HL-60 (cell line): Measurements from ENCODE around the gene PAPOLB.
A peak's percentile ranks its signal among the peaks of the same experiment; 100 is the strongest.

Experiments
- DNase-seq, 2 experiments: peaks; one replicate each; pipeline ENCODE4 v3.0.0-alpha.2; 2010 to 2020; ENCODE audit warnings: low read depth in 1 of 2, low spot score in 1 of 2
- H3K27ac ChIP-seq: fragments of 250-450 bp; sonication (Bioruptor Pico); replicated peaks from 2 replicates; pipeline ENCODE4 v1.5.1; 2020; ENCODE audit warnings: mild to moderate bottlenecking, moderate library complexity
- H3K27me3 ChIP-seq: fragments of 250-450 bp; sonication (Bioruptor Pico); 2 replicates; pipeline ENCODE4 v1.5.1; 2021; ENCODE audit warnings: mild to moderate bottlenecking, moderate library complexity; ENCODE audit not compliant: insufficient read depth, poor library complexity, severe bottlenecking
- H3K4me3 ChIP-seq: replicated peaks from 2 replicates; pipeline ENCODE4 v1.5.1; 2011; ENCODE audit warnings: mild to moderate bottlenecking, control low read depth, low read length; ENCODE audit not compliant: insufficient read depth
- GABPA ChIP-seq: IDR thresholded peaks from 2 replicates; pipeline ENCODE4 v1.6.1; 2012; ENCODE audit warnings: low read depth
- POLR2AphosphoS5 ChIP-seq: IDR thresholded peaks from 2 replicates; pipeline ENCODE4 v1.6.1; 2012; ENCODE audit warnings: low read depth
- SPI1 ChIP-seq: IDR thresholded peaks from 2 replicates; pipeline ENCODE4 v1.6.1; 2012; ENCODE audit warnings: low read depth, mild to moderate bottlenecking, borderline replicate concordance
- TF ChIP-seq, protein P1 (sequence below): IDR thresholded peaks from one replicate; pipeline ENCODE4 v1.5.1; 2011; ENCODE audit warnings: low read length, control low read depth, inconsistent platforms; ENCODE audit not compliant: insufficient read depth
- TF ChIP-seq, protein P2 (sequence below): IDR thresholded peaks from 2 replicates; pipeline ENCODE4 v1.6.1; 2012; ENCODE audit warnings: low read depth; ENCODE audit not compliant: insufficient replicate concordance

PAPOLB gene

DNA sequence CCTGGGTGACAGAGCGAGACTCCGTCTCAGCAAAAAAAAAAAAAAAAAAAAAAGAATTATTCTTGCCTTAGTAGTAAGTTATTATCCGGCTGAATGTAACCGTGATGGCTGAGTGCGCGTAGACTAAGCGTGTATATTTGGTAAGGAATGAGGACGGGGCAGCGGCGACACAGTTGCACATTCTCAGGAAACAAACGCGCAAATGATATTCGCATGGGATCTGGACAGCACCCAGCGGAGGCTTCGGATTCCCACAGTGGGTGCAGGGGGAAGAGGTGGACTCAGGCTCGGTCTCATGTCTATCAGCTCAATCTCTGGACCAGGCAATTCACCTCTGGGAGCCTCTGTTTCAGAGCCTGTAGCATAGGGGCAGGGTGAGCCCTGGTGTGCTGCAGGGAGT is 29.1 kb downstream of the PAPOLB start:
- TF ChIP-seq POLR2AphosphoS5 = no peak
- no peak for TF ChIP-seq SPI1
- TF ChIP-seq GABPA = no peak
- TF ChIP-seq, protein P1, sequence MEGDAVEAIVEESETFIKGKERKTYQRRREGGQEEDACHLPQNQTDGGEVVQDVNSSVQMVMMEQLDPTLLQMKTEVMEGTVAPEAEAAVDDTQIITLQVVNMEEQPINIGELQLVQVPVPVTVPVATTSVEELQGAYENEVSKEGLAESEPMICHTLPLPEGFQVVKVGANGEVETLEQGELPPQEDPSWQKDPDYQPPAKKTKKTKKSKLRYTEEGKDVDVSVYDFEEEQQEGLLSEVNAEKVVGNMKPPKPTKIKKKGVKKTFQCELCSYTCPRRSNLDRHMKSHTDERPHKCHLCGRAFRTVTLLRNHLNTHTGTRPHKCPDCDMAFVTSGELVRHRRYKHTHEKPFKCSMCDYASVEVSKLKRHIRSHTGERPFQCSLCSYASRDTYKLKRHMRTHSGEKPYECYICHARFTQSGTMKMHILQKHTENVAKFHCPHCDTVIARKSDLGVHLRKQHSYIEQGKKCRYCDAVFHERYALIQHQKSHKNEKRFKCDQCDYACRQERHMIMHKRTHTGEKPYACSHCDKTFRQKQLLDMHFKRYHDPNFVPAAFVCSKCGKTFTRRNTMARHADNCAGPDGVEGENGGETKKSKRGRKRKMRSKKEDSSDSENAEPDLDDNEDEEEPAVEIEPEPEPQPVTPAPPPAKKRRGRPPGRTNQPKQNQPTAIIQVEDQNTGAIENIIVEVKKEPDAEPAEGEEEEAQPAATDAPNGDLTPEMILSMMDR = no peak
- TF ChIP-seq, protein P2, sequence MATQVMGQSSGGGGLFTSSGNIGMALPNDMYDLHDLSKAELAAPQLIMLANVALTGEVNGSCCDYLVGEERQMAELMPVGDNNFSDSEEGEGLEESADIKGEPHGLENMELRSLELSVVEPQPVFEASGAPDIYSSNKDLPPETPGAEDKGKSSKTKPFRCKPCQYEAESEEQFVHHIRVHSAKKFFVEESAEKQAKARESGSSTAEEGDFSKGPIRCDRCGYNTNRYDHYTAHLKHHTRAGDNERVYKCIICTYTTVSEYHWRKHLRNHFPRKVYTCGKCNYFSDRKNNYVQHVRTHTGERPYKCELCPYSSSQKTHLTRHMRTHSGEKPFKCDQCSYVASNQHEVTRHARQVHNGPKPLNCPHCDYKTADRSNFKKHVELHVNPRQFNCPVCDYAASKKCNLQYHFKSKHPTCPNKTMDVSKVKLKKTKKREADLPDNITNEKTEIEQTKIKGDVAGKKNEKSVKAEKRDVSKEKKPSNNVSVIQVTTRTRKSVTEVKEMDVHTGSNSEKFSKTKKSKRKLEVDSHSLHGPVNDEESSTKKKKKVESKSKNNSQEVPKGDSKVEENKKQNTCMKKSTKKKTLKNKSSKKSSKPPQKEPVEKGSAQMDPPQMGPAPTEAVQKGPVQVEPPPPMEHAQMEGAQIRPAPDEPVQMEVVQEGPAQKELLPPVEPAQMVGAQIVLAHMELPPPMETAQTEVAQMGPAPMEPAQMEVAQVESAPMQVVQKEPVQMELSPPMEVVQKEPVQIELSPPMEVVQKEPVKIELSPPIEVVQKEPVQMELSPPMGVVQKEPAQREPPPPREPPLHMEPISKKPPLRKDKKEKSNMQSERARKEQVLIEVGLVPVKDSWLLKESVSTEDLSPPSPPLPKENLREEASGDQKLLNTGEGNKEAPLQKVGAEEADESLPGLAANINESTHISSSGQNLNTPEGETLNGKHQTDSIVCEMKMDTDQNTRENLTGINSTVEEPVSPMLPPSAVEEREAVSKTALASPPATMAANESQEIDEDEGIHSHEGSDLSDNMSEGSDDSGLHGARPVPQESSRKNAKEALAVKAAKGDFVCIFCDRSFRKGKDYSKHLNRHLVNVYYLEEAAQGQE = no peak
- H3K4me3 ChIP-seq = no peak overlapping the region
- H3K27me3 ChIP-seq = no peaks in the 10 kb centered on the region
- no peak for DNase-seq
- H3K27ac ChIP-seq = no peak overlapping the region

DNA sequence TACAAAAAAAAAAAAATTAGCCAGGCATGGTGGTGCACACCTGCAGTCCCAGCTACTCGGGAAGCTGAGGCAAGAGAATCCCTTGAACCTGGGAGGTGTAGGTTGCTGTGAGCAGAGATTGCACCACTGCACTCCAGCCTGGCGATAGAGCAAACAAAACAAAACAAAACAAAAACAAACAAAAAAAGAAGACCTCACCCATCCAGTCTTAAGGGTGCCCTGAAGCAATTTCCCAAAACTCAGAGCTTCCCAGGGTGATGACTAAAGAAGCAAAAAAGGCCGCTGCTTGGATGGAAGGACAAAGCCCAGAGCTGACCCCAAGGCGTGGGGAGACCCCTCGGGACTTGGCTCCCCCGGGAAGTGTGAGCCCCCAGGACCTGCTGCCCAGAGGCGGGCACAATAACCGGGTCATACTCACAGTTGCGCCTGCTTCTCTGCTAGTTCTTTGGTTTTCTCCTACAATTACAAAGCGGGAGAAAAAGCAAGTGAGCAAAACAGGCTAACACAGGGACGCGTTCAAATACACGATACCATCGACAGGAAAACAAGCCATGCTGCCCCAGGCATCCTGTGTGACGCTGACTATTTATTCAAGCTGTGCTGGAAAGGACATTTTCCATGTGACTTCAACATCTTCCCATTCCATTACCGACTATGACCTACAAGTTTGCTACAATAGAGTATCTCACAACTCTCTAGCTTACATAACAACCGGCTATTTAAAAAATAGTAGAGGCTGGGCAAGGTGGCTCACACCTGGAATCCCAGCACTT is 29.9 kb downstream of the PAPOLB start:
- TF ChIP-seq, protein P2 = no peak
- TF ChIP-seq, protein P1 = no peak
- TF ChIP-seq SPI1 = no peak
- H3K4me3 ChIP-seq = no peak overlapping the region
- DNase-seq = no peak
- H3K27ac ChIP-seq = no peak overlapping the region
- no peaks in the 10 kb centered on the region for H3K27me3 ChIP-seq

DNA sequence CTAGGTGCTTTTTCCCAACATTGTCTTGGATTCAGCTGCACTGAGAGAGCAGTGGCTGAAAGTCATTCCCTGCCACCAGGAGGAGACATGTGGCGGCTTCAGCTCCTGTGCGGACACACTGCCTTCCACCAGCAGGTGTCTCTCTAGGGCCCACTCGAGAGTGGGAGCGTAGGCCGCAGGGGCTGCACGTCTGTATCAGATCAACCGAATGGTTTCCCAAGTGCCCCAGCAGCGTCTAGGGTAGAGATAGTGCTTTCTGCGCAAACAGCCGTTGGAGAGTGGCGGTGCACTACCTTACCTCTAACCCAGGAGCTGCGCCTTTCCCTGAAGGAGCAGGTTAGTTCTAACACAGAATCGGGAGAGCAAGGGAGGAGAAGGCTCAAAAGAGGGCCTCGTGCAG is 31.7 kb downstream of the PAPOLB start:
- Histone ChIP-seq H3K27me3 (peaks cover 4% of the 10 kb centered on the region), H3K27ac (no peak overlapping the region), H3K4me3 (no peak overlapping the region)
- DNase-seq = peak; percentile 27 to 75
- TF ChIP-seq, protein P2 = no peak
- TF ChIP-seq, protein P1 = peak; percentile 98
- TF ChIP-seq GABPA (no peak), POLR2AphosphoS5 (no peak)
